HCT116 (cell line): ENCODE results near the gene GLI3. TPM values are rescaled to one million over a fixed set of nuclear protein-coding genes. Genes with fewer than 3 reads are reported as not detected.

Source experiments
- ATAC-seq: fragments of 200-7000 bp; cut with Tn5 transposase; 2 replicates; pipeline ENCODE4 v1.9.1; 2020; ENCODE audit warnings: mild to moderate bottlenecking, moderate library complexity
- BruUV-seq: library from RNA; stranded (reverse); fragments of 400-500 nt; replicated peaks from 2 replicates; lab custom pipeline; 2021; lab: Mats Ljungman, UMichigan
- CTCF ChIA-PET: fragments of 300-600 bp; sonication (Branson Sonifier 250); formaldehyde crosslinking; loops from one replicate; lab custom pipeline; 2021; ENCODE audit warnings: antibody characterized with exemption; lab: Charles Lee
- POLR2A ChIA-PET: fragments of 300-600, 350-600 bp; sonication (Branson Sonifier 250); formaldehyde crosslinking; loops from one replicate; lab custom pipeline; 2021; ENCODE audit warnings: antibody characterized with exemption; lab: Charles Lee
- RAD21 ChIA-PET, 2 experiments: fragments of 300-600 bp; sonication (Branson Sonifier 250); formaldehyde crosslinking; loops; one replicate each; lab custom pipeline; 2023; ENCODE audit warnings: low total read pairs in 2 of 2; ENCODE audit not compliant: uncharacterized antibody in 2 of 2, unreplicated experiment in 2 of 2, low non-redundant PET in 1 of 2; lab: Charles Lee
- DNase-seq: peaks from one replicate; pipeline ENCODE4 v3.0.0-alpha.2; 2010; ENCODE audit warnings: low read depth, low spot score
- H2AFZ ChIP-seq: fragments of 200-600 bp; shearing (Covaris generic), sonication (generic); 2 replicates; pipeline ENCODE4 v1.6.1; 2017; ENCODE audit warnings: low read depth, mixed run types, mixed read lengths, antibody characterized with exemption, low read length; ENCODE audit not compliant: poor library complexity, severe bottlenecking
- H3K27ac ChIP-seq: 2 replicates; pipeline ENCODE4 v1.5.1; 2012; ENCODE audit warnings: low read depth, low read length
- H3K27me3 ChIP-seq: fragments of 200-600 bp; sonication (generic); 2 replicates; pipeline ENCODE4 v1.6.1; 2016; ENCODE audit warnings: mixed run types, low read length, mixed read lengths; ENCODE audit not compliant: insufficient read depth
- H3K36me3 ChIP-seq, 2 experiments: fragments of 200-500 bp in 1 of 2; fragments of 200-600 bp in 1 of 2; sonication (Bioruptor generic) in 1 of 2; sonication (generic) in 1 of 2; 2 replicates each; pipeline versions ENCODE4 v1.5.1 to v1.6.1; 2014 to 2016; ENCODE audit warnings: low read length in 2 of 2, inconsistent platforms in 1 of 2, mixed read lengths in 1 of 2, mixed run types in 1 of 2; ENCODE audit not compliant: insufficient read depth in 2 of 2, control insufficient read depth in 1 of 2
- H3K4me1 ChIP-seq, 2 experiments: fragments of 200-600 bp in 1 of 2; sonication (generic) in 1 of 2; 2 replicates each; pipeline versions ENCODE4 v1.5.1 to v1.6.1; 2012 to 2017; ENCODE audit warnings: low read length in 2 of 2, inconsistent platforms in 1 of 2, mild to moderate bottlenecking in 1 of 2, mixed read lengths in 1 of 2, mixed run types in 1 of 2, moderate library complexity in 1 of 2; ENCODE audit not compliant: insufficient read depth in 2 of 2, control insufficient read depth in 1 of 2
- H3K4me2 ChIP-seq: fragments of 200-600 bp; sonication (generic); 2 replicates; pipeline ENCODE4 v1.6.1; 2017; ENCODE audit warnings: mixed run types, low read length, mixed read lengths
- H3K4me3 ChIP-seq, 2 experiments: fragments of 200-600 bp in 1 of 2; sonication (generic) in 1 of 2; replicated peaks in 1 of 2; 2 replicates each; pipeline ENCODE4 v1.5.1; 2011 to 2016; ENCODE audit warnings: low read length in 2 of 2, control low read depth in 1 of 2, low read depth in 1 of 2, mild to moderate bottlenecking in 1 of 2, mixed read lengths in 1 of 2, mixed run types in 1 of 2
- H3K79me2 ChIP-seq: fragments of 200-600 bp; sonication (generic); 2 replicates; pipeline ENCODE4 v1.6.1; 2017; ENCODE audit warnings: mild to moderate bottlenecking, mixed run types, low read length, moderate library complexity, mixed read lengths; ENCODE audit not compliant: insufficient read depth
- H3K9ac ChIP-seq: fragments of 200-600 bp; sonication (generic); 2 replicates; pipeline ENCODE4 v1.6.1; 2016; ENCODE audit warnings: low read length, mixed read lengths
- H3K9me2 ChIP-seq: fragments of 200-600 bp; sonication (generic), shearing (Covaris generic); 2 replicates; pipeline ENCODE4 v1.6.1; 2017; ENCODE audit warnings: mixed run types, mild to moderate bottlenecking, moderate library complexity; ENCODE audit not compliant: insufficient read depth
- H3K9me3 ChIP-seq, 2 experiments: fragments of 200-500 bp in 1 of 2; fragments of 200-600 bp in 1 of 2; sonication (Bioruptor generic) in 1 of 2; sonication (generic) in 1 of 2; 2 replicates each; pipeline ENCODE4 v1.6.1; 2014 to 2017; ENCODE audit warnings: low read length in 2 of 2, mixed read lengths in 2 of 2, inconsistent platforms in 1 of 2, low read depth in 1 of 2, mild to moderate bottlenecking in 1 of 2, mixed run types in 1 of 2, moderate library complexity in 1 of 2; ENCODE audit not compliant: control insufficient read depth in 1 of 2, insufficient read depth in 1 of 2
- H4K20me1 ChIP-seq: fragments of 200-600 bp; sonication (generic), shearing (Covaris generic); 2 replicates; pipeline ENCODE4 v1.6.1; 2017; ENCODE audit warnings: mixed run types, mild to moderate bottlenecking, moderate library complexity; ENCODE audit not compliant: insufficient read depth
- CBX3 ChIP-seq: IDR thresholded peaks from 2 replicates; pipeline ENCODE4 v1.6.1; 2012; ENCODE audit warnings: low read depth
- CEBPB ChIP-seq: IDR thresholded peaks from 2 replicates; pipeline ENCODE4 v1.6.1; 2012; ENCODE audit warnings: low read depth
- EGR1 ChIP-seq: IDR thresholded peaks from 2 replicates; pipeline ENCODE4 v1.6.1; 2012; ENCODE audit warnings: low read depth
- ELF1 ChIP-seq: IDR thresholded peaks from 2 replicates; pipeline ENCODE4 v1.6.1; 2012; ENCODE audit warnings: low read depth, borderline replicate concordance
- EZH2 ChIP-seq: fragments of 200-600 bp; sonication (generic); IDR thresholded peaks from 2 replicates; pipeline ENCODE4 v1.6.1; 2017; ENCODE audit warnings: antibody characterized with exemption, mixed run types
- EZH2phosphoT487 ChIP-seq: fragments of 200-600 bp; IDR thresholded peaks from 2 replicates; pipeline ENCODE4 v1.6.1; 2018; ENCODE audit warnings: antibody characterized with exemption, borderline replicate concordance
- JUND ChIP-seq: IDR thresholded peaks from 2 replicates; pipeline ENCODE4 v1.6.1; 2012
- POLR2A ChIP-seq: IDR thresholded peaks from 2 replicates; pipeline ENCODE4 v1.7.0; 2011; ENCODE audit warnings: borderline replicate concordance; ENCODE audit not compliant: insufficient read depth, insufficient read length; ENCODE audit errors: extremely low read depth
- POLR2AphosphoS5 ChIP-seq: IDR thresholded peaks from 2 replicates; pipeline ENCODE4 v1.6.1; 2011; ENCODE audit warnings: mild to moderate bottlenecking, low read depth, low read length, moderate library complexity
- SP1 ChIP-seq: IDR thresholded peaks from 2 replicates; pipeline ENCODE4 v1.6.1; 2012; ENCODE audit warnings: low read depth
- SRF ChIP-seq: IDR thresholded peaks from 2 replicates; pipeline ENCODE4 v1.6.1; 2012; ENCODE audit warnings: low read depth
- TCF7L2 ChIP-seq: IDR thresholded peaks from 2 replicates; pipeline ENCODE4 v1.7.0; 2011; ENCODE audit warnings: borderline replicate concordance, inconsistent platforms; ENCODE audit not compliant: insufficient read depth, insufficient read length; ENCODE audit errors: extremely low read depth
- ZFX ChIP-seq: fragments of 450-650 bp; IDR thresholded peaks from 2 replicates; pipeline ENCODE4 v1.6.1; 2017
- ZNF274 ChIP-seq: fragments of 200-500 bp; sonication (Bioruptor generic); IDR thresholded peaks from 2 replicates; pipeline ENCODE4 v1.6.1; 2014; ENCODE audit warnings: mild to moderate bottlenecking, low read depth, low read length, inconsistent platforms
- intact Hi-C: fragments of 100-400 bp; cut with micrococcal nuclease; formaldehyde crosslinking; loops from 2 replicates; pipeline ENCODE4 v1.10.0; 2022
- total RNA-seq: library from RNA; stranded (reverse); gene quantifications from one replicate; pipeline ENCODE4 v1.2.1, GENCODE V29; 2021; ENCODE audit not compliant: unreplicated experiment
- TF ChIP-seq, protein P1 (sequence below): IDR thresholded peaks from 2 replicates; pipeline ENCODE4 v1.6.1; 2012; ENCODE audit warnings: low read depth
- TF ChIP-seq, protein P2 (sequence below): IDR thresholded peaks from 2 replicates; pipeline ENCODE4 v1.6.1; 2011; ENCODE audit warnings: mild to moderate bottlenecking, low read length, moderate library complexity; ENCODE audit not compliant: insufficient replicate concordance; ENCODE audit errors: extremely low read depth
- TF ChIP-seq, protein P3 (sequence below): IDR thresholded peaks from 2 replicates; pipeline ENCODE4 v1.6.1; 2012
- TF ChIP-seq, protein P4 (sequence below), 3 experiments: fragments of 200-600 bp in 1 of 3; sonication (generic) in 1 of 3; IDR thresholded peaks in 2 of 3; conservative IDR thresholded peaks in 1 of 3; 2 replicates each; pipeline ENCODE4 v1.5.1; 2012 to 2017; ENCODE audit warnings: low read depth in 2 of 3, low read length in 2 of 3, antibody characterized with exemption in 1 of 3, borderline replicate concordance in 1 of 3, control low read depth in 1 of 3, mild to moderate bottlenecking in 1 of 3, mixed read lengths in 1 of 3, mixed run types in 1 of 3, moderate library complexity in 1 of 3; ENCODE audit not compliant: insufficient read depth in 1 of 3
- TF ChIP-seq, protein P5 (sequence below): IDR thresholded peaks from 2 replicates; pipeline ENCODE4 v1.6.1; 2012

GLI3 gene
- total RNA-seq, 1 experiment from 2014 or later: 0.07 TPM

DNA sequence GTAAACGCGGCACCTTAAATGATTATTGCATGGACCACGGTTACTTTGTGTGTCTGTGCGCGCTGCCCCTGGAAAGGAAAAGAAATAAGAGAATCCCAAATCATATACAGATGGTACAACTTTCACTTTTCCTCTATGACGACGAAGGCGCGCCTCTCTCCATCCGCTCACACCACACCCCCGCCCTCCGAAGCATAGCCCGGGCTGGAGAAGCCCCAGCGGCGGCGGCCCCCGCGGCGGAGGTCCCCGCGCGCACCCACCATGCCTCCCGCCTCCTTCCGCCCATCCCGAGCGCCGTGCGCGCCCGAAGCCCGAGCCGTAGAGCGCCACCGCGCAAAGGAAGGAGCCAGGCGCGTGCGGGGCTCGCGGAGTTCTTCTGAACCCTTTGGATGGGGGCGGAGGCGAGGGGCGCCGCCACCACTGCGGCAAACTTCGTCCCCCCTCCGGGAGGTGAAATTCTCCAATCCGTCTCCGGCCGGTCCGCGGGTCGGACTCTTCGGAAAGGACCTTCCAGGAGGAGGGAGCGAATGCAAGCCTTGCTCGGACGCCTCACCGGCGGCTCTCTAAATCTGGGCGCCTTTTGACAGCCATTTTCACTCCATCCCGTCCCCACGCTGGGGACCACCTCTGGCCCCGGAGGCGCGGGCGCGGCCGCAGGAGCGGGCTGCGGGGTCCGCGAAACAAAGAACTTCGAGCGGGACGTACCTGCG is 588 bp downstream of the GLI3 start:
- POLR2A ChIA-PET: no interaction called here
- Histone ChIP-seq H2AFZ (no peak overlapping the region), H3K4me1 (no peaks in the 10 kb centered on the region), H3K27me3 (no peaks in the 10 kb centered on the region), H3K27ac (no peak overlapping the region), H3K4me3 (no peak overlapping the region), H4K20me1 (no peaks in the 10 kb centered on the region), H3K9me2 (no peaks in the 10 kb centered on the region), H3K9me3 (no peaks in the 10 kb centered on the region; a peak in 1 of 4 replicates), H3K4me2 (no peak overlapping the region), H3K79me2 (no peaks in the 10 kb centered on the region), H3K9ac (no peak overlapping the region), H3K36me3 (no peaks in the 10 kb centered on the region)
- CTCF ChIA-PET: no interaction called here
- BruUV-seq: no TSS peak
- no peak for DNase-seq
- RAD21 ChIA-PET: no interaction called here
- ATAC-seq: no peak
- intact Hi-C loops: no loop called here
- TF ChIP-seq ELF1 (no peak), ZFX (no peak), TCF7L2 (no peak), EGR1 (no peak), EZH2 (no peak), ZNF274 (no peak), POLR2A (no peak), CEBPB (no peak), SP1 (no peak), JUND (no peak), POLR2AphosphoS5 (no peak), EZH2phosphoT487 (no peak), CBX3 (no peak), SRF (no peak)
- TF ChIP-seq, protein P1, sequence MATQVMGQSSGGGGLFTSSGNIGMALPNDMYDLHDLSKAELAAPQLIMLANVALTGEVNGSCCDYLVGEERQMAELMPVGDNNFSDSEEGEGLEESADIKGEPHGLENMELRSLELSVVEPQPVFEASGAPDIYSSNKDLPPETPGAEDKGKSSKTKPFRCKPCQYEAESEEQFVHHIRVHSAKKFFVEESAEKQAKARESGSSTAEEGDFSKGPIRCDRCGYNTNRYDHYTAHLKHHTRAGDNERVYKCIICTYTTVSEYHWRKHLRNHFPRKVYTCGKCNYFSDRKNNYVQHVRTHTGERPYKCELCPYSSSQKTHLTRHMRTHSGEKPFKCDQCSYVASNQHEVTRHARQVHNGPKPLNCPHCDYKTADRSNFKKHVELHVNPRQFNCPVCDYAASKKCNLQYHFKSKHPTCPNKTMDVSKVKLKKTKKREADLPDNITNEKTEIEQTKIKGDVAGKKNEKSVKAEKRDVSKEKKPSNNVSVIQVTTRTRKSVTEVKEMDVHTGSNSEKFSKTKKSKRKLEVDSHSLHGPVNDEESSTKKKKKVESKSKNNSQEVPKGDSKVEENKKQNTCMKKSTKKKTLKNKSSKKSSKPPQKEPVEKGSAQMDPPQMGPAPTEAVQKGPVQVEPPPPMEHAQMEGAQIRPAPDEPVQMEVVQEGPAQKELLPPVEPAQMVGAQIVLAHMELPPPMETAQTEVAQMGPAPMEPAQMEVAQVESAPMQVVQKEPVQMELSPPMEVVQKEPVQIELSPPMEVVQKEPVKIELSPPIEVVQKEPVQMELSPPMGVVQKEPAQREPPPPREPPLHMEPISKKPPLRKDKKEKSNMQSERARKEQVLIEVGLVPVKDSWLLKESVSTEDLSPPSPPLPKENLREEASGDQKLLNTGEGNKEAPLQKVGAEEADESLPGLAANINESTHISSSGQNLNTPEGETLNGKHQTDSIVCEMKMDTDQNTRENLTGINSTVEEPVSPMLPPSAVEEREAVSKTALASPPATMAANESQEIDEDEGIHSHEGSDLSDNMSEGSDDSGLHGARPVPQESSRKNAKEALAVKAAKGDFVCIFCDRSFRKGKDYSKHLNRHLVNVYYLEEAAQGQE: no peak
- TF ChIP-seq, protein P2, sequence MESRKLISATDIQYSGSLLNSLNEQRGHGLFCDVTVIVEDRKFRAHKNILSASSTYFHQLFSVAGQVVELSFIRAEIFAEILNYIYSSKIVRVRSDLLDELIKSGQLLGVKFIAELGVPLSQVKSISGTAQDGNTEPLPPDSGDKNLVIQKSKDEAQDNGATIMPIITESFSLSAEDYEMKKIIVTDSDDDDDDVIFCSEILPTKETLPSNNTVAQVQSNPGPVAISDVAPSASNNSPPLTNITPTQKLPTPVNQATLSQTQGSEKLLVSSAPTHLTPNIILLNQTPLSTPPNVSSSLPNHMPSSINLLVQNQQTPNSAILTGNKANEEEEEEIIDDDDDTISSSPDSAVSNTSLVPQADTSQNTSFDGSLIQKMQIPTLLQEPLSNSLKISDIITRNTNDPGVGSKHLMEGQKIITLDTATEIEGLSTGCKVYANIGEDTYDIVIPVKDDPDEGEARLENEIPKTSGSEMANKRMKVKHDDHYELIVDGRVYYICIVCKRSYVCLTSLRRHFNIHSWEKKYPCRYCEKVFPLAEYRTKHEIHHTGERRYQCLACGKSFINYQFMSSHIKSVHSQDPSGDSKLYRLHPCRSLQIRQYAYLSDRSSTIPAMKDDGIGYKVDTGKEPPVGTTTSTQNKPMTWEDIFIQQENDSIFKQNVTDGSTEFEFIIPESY: no peak
- TF ChIP-seq, protein P3, sequence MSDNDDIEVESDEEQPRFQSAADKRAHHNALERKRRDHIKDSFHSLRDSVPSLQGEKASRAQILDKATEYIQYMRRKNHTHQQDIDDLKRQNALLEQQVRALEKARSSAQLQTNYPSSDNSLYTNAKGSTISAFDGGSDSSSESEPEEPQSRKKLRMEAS: no peak
- TF ChIP-seq, protein P4, sequence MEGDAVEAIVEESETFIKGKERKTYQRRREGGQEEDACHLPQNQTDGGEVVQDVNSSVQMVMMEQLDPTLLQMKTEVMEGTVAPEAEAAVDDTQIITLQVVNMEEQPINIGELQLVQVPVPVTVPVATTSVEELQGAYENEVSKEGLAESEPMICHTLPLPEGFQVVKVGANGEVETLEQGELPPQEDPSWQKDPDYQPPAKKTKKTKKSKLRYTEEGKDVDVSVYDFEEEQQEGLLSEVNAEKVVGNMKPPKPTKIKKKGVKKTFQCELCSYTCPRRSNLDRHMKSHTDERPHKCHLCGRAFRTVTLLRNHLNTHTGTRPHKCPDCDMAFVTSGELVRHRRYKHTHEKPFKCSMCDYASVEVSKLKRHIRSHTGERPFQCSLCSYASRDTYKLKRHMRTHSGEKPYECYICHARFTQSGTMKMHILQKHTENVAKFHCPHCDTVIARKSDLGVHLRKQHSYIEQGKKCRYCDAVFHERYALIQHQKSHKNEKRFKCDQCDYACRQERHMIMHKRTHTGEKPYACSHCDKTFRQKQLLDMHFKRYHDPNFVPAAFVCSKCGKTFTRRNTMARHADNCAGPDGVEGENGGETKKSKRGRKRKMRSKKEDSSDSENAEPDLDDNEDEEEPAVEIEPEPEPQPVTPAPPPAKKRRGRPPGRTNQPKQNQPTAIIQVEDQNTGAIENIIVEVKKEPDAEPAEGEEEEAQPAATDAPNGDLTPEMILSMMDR (IDR thresholded peaks at IDR 0.05 in 2 of 3, conservative IDR thresholded peaks at IDR 0.05 in 1 of 3; ENCODE audit: borderline replicate concordance in 1 of 3, insufficient read depth in 1 of 3, low read depth in 2 of 3, low read length in 2 of 3): no peak
- TF ChIP-seq, protein P5, sequence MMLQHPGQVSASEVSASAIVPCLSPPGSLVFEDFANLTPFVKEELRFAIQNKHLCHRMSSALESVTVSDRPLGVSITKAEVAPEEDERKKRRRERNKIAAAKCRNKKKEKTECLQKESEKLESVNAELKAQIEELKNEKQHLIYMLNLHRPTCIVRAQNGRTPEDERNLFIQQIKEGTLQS: no peak
